Epithelial cell of esophagus (primary cell): Measurements from ENCODE around the gene EEPD1.
A peak's percentile ranks its signal among the peaks of the same experiment; 100 is the strongest.

Source experiments
- DNase-seq: peaks from one replicate; pipeline ENCODE4 v3.0.0; 2010; ENCODE audit warnings: low read depth
- H3K4me3 ChIP-seq: 2 replicates; pipeline ENCODE4 v1.5.1; 2011; ENCODE audit warnings: mild to moderate bottlenecking, low read length, control low read depth
- TF ChIP-seq, protein P1 (sequence below): IDR thresholded peaks from 2 replicates; pipeline ENCODE4 v1.5.1; 2011; ENCODE audit warnings: low read depth, mild to moderate bottlenecking, low read length, control low read depth, inconsistent platforms; ENCODE audit not compliant: insufficient read depth; ENCODE audit errors: missing control alignments

Gene EEPD1

DNA sequence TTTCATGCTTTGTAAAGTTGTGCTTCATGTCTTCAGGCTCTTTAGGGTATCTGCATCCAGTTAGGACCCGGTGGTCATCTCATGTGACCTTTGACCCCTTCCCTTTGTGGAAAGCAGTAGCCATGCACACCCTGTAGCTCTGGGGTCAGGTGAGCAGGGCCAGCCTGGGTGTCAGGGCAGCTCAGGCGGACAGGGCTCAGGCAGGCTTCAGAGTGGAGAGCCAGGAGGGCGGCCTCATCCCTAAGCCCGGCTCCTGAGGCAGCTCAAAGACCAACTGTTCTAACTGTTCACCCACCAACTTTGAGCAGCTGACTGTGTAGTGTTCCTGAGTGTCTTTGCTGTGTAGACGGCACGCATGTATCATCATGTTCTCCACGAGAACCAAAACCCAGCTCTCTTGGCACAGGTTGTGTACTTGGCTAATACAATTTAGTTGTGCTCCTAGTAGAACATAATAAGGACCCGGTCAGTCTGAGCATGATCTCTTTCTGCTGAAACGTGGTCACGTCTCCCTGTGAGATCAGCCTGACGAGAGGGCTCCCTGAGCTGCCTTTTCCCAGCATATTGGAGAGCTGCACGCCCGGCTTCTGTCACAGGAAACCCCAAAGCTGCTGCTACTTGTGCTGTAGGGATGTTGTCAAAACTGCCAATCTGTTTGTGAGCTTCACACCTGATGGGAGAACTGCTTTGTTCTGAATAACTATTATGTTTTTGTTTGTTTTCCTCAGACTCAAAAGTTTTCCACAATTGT lies 30.0 kb downstream of the EEPD1 start:
- DNase-seq, result peak; percentile 5
- TF ChIP-seq, protein P1, sequence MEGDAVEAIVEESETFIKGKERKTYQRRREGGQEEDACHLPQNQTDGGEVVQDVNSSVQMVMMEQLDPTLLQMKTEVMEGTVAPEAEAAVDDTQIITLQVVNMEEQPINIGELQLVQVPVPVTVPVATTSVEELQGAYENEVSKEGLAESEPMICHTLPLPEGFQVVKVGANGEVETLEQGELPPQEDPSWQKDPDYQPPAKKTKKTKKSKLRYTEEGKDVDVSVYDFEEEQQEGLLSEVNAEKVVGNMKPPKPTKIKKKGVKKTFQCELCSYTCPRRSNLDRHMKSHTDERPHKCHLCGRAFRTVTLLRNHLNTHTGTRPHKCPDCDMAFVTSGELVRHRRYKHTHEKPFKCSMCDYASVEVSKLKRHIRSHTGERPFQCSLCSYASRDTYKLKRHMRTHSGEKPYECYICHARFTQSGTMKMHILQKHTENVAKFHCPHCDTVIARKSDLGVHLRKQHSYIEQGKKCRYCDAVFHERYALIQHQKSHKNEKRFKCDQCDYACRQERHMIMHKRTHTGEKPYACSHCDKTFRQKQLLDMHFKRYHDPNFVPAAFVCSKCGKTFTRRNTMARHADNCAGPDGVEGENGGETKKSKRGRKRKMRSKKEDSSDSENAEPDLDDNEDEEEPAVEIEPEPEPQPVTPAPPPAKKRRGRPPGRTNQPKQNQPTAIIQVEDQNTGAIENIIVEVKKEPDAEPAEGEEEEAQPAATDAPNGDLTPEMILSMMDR, result no peak
- no peak overlapping the region for H3K4me3 ChIP-seq

DNA sequence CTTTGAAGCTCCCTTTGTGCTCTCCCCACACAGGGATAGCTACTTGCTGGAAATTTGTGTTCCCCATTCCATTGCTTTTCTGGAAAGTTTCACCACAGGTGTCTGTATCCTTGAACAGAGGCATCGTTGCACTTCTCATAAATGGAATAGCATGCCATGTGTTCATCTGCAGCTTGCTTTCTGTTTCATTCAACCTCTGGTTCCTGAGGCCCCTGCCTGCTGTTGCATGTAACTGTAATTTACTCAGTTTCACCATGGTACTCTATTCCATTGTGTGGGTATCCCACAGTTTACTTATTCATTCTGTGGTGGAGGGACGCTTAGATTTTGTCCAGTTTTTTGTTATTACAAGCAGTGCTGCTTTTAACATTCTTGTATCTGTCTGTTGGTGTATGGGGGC lies 32.0 kb downstream of the EEPD1 start:
- TF ChIP-seq, protein P1, result no peak
- H3K4me3 ChIP-seq, result no peak overlapping the region
- no peak for DNase-seq

DNA sequence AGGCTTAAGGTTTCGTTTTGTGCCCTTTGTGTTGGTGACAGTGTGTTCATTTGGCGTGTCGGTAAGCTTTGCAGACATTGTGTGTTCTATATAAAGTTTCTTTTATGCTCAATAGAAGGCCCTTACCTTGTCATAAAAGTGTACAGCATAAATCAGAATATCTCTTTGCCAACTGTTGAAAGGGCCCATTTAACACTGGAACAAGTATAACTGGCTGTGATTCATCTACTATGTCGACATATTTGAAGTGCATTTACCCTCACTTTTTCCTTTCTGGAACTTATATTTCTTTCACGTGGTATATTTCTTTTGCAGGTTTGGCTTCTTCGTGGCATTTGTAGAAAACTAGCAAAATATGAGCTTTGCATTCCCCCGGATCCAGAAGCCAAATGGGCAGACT lies 32.7 kb downstream of the EEPD1 start:
- peak; percentile 78 for DNase-seq
- H3K4me3 ChIP-seq, result no peak overlapping the region
- TF ChIP-seq, protein P1, result no peak

DNA sequence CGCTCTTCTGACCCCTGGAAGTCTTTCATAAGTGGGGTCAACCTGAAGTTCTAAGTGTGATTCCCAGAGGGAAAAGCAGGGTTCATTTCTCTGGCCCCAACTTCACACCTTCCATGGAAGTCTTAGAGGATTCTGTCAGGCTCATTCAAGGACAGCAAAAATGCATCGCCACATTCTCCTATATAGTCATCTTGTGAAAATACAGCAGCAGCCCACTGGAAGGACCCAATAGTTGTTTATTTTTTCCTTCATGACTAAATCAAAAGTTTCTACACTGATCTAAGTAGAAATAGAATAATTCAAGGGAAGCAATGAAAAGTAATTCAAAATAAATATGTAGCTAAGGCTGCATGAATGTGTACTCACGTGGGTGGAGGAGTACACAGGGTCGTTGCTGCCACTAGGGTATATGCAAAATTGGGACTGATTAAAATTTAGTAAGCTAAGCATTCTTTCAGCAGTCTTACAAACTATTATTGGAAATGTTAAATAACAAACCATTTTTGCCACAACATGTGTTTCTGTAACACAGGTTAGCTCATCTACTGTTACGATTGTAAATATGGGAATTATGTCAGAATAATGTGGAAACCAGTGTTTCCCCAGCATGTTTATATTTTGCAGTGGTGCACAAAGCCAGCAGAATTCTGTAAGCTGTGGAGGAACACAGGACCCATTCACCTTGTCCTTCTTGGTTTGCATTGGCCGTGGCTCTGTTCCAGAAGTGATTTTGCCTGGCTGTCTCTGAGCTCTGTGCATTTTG lies 33.5 kb downstream of the EEPD1 start:
- no peak overlapping the region for H3K4me3 ChIP-seq
- DNase-seq, result no peak
- TF ChIP-seq, protein P1, result no peak

DNA sequence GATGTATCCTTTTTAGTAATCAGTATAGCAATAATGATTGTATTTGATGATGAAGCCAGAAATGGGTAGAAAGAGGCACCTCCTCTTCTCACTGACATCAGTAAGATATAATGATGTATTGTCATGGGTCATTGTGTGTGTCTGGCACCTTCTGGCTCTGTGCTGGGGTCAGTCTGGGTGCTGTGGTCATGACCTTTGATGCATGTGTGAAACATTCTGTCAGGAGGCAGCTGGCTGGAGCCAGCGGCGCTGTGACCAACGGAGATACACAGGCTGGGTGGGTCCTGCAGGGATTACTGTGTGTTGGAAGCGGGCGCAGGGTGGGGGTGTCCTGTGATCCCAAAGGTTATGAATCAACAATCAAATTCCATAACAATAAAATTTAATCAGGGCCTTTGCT lies 35.2 kb downstream of the EEPD1 start:
- DNase-seq, result no peak
- no peak overlapping the region for H3K4me3 ChIP-seq
- TF ChIP-seq, protein P1, result no peak

DNA sequence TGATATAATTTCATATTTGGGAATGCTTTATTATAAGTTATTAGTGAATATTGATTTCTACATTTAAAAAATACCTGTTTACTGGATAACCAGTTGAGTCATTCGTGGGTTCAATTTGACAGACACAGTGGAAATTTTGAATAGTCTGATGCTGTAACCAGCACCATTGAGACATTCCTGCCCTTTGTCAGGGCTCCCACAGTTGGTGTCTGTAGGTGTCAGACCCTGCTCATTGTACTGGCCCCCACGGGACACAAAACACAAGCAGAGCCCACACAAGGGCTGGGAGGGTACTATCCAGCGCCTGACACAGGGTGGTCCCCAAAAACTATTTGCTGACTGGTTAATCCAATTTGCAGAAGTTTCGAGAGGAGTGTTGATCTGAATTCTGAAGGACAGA lies 35.9 kb downstream of the EEPD1 start:
- DNase-seq, result no peak
- no peak overlapping the region for H3K4me3 ChIP-seq
- TF ChIP-seq, protein P1, result no peak
